ENCODE measurements around the gene ABCA3.
A peak's percentile ranks its signal among the peaks of the same experiment; 100 is the strongest.
"Not testable (repeated sequence)": the region's sequence is repeated elsewhere in the genome, so short reads cannot be mapped to it uniquely, and the experiment has no call there.

The ABCA3 gene

DNA sequence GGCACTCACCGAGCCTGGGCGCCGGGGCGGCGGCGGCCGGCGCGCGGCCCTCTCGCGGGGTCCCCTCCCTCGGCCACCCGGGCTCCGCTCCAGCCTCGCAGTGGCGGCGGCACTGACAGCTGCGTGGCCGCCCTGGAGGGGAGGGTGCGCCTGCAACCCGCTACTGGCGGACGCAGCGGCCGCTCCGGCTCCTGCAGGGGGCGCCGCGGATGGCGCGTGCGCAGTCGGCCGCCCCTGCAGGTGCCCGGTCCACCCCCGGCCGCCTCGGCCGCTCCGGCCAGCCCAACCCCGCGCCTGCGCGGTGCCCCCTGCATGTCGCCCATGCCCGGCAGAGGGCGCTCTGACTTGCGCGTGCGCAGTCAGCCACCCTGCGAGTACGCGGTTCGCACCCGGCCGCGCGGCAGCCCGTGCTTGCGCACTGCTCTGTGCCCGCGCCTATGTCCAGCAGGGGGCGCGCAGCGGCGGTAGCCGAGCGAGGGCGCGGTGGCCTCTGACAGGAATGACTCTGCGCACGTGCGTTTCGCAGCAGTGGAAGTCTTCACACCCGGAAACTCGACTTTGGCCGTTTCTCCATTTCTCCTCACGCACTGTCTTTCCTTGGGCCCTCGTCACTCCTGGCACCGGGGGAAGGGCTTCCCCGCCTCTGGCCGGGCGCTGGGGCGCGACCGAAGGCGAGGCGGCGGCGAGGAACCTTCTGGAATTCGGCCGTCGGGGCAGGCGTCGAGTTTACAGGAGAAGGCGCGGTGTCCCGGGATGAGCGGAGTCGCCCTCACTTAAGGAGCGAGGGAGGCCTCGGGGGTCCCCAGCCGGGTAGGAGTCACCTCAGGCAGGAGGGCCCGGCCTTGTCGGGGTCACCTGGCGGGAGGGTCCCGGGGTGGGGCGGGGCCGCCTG, at the start of gene ABCA3:
Gene ABCA3 (minus strand): TSS at position 165 of the 892 bp plus-strand sequence. CDS start 14,262 bp downstream, outside the sequence.
- DNase-seq (ENCODE audit: low spot score), result peak; percentile 99

DNA sequence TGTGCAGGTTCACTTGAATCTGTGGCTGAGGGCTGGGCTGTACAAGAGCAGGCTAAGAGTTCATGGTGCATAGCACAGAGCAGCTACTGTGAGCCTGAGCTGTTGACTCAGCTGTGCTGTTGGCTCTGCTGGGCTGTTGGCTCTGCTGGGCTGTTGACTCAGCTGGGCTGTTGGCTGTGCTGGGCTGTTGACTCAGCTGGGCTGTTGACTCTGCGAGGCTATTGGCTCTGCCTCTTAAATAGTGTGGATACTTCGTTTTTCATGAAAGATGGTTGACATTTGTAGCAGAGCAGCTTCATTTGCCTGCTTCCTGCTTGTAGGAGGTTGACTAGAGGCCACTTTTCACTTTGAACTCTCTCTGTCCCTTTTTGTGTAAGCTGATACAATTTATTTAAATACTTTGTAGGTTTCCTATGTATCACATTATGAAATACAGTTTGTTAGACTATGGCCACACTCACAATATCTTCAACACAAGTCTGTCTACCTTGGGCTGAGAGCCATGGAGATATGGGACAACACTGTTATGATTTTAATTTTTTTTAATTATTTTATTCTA, 48.4 kb upstream of the ABCA3 start:
- no peak for DNase-seq (ENCODE audit: low spot score)

DNA sequence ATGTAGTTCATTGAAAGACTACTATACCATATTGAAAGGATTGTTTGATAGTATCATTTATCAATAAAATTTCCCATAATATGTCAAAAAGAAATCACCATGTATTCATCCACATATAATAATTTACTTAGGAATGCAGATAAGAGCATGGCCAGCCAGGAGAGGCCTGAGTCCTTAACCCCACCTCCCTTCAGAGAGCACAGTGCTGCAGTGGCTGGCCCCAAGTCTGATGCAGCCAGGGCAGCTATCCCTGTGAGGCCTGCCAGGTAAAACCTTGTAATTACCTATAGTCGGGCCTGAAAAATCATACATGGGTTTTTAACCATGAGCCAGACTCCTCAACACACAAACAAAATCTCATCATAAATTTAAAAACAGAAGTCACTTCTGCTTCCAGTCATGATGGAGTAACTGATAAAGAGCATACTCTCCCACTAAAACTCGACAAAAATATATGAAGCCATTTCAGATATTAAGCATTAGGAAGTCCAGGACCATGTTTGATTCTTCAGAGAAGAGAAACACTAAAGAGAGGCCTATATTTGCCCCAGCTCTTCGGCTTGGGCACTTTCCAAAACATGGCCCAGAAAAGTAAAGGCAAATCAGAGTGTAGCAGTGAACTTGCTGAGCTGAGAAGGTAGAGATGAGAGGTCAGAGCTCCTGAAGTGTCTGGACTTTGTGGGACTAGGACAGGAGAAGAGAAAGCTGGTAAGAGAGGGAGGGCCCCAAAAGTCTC, 47.8 kb upstream of the ABCA3 start:
- DNase-seq (ENCODE audit: low spot score), result no peak

DNA sequence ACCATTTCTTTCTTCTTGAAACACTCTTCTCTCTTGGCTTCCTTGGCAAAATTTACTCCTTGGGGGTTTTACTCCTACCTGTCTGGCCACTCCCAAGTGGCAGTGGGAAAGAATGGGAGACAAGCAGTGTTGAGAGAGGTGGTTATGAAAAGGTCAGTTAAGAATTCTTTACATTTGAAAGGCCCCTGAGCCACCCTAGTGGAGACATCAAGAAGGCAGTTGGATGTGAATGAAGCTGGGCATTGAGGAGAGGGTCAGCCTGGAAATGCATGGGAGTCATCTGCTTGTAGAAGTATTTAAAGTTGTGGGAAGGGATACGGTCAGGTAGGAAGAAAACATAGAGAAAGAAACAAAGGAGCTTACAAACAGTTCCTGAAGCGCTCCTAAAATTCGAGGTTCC, 46.5 kb upstream of the ABCA3 start:
- DNase-seq (ENCODE audit: low spot score), result no peak

GRCh38 chr16:2385982-2386381, 45.5 kb upstream of the ABCA3 start:
- DNase-seq (ENCODE audit: low spot score), result not testable (repeated sequence)

- DNase-seq (ENCODE audit: low spot score), result no peak
These were observed 44.8 kb upstream of the ABCA3 start for GRCh38 chr16:2385190-2385836.

GRCh38 chr16:2384426-2384825, 43.9 kb upstream of the ABCA3 start:
- no peak for DNase-seq (ENCODE audit: low spot score)

DNA sequence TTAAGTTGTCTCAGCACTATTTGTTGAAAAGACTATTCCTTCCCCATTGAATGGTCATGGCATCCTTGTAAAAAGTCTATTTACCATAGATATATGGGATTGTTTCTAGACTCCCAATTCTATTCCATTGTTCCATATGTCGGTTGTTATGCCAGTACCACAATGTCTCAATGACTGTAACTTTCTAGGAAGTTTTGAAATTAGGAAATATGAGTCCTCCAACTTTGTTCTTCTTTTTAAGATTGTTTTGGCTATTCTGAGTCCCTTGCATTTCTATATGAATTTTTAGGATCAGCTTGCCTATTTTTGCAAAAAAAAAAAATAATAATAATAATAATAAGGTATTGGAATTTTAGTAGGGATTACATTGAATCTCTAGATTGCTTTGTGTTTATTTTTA, 43.0 kb upstream of the ABCA3 start:
- no peak for DNase-seq (ENCODE audit: low spot score)

DNA sequence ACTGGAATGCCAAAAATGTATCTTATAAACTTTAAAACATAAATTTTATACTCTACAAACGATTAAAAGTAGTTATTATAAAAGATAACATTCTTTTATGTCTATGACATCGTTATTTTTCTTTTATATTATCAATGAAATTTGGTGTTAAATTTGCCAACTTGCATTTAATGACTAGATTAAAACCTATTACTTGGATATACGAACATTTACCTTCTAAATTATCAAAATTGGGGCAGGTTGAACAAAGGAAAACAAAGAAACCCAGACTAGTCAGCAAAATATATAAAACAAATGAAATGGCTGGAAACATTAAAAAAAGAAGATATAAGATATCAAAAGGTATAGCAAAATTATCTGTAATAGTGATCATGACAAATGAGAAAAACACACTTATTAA, 34.1 kb upstream of the ABCA3 start:
- DNase-seq (ENCODE audit: low spot score), result no peak

DNA sequence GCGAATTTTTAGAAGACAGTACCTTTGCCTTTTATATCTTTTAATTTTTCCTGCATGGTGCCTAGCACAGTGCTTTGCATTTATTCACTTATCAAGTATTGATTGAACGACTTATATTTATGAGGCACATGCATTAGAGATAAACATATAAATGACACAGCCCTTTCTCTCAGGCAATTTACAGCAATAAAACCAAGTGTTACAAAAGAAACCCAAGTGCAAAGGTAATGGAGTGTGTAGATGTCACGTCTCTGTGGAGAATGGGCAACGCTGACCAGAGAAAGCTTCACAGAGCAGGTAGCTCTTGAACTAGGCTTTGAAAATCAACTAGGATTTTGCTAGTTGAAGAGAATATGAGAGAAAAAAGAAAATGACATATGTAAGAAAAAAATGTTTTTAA, 32.6 kb upstream of the ABCA3 start:
- DNase-seq (ENCODE audit: low spot score), result no peak

DNA sequence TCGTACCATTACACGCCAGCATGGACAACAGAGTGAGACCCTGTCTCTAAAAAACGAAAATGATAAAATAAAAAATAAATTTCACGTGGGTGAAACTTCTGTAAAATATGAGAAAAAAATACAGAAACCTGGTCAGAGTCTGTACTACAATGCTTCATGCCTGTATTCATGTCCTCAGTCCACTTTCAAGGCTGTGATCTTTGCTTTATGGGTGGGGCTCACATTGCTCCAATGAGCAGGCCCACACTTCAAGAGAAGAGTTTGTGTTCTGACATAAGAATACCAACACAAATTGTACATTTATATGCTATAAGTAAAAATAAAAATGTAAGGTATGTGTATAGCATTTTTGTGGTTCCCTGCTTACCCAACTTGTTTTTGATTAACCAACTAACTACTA, 32.2 kb upstream of the ABCA3 start:
- no peak for DNase-seq (ENCODE audit: low spot score)

DNA sequence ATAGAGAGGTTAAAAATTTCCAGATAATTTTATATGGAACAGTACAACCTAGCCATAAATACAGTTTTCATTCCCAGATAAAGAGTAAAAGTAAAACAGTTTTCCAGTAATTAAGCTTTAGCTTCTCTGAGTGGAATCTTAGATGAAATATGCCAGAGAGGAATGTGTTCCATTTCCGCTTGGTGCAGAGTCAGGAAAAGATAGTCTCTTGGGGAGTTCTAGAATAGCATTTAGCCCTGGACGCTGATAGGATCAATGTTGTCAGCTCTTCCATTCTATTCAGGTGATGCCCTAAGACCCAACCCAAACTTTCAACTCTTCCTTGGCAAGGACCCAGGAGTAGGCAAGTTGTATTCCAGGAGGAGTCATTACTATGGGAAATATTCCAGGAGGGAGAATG, 30.9 kb upstream of the ABCA3 start:
- DNase-seq (ENCODE audit: low spot score), result no peak

DNA sequence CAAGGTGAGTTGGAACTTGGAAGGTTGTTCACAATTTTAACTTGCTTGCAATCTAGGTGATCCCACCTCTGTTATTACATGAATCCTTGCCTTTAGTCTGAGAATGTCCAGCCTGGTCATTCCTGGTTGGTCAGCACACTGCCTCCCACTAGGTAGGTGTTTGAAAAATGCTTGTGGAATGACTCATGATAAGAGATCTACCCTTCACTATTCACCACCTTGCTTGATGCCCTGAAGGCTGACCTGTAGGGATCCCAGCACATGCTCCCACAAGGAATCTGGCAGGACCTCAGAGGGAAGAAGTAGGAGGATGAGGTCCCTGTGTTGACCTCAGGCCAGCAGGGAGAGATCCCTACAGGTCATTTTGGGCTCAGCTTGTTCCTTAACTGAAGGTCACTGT, 30.2 kb upstream of the ABCA3 start:
- no peak for DNase-seq (ENCODE audit: low spot score)

- DNase-seq (ENCODE audit: low spot score), result no peak
These were observed 26.3 kb upstream of the ABCA3 start for GRCh38 chr16:2366660-2367309.

DNA sequence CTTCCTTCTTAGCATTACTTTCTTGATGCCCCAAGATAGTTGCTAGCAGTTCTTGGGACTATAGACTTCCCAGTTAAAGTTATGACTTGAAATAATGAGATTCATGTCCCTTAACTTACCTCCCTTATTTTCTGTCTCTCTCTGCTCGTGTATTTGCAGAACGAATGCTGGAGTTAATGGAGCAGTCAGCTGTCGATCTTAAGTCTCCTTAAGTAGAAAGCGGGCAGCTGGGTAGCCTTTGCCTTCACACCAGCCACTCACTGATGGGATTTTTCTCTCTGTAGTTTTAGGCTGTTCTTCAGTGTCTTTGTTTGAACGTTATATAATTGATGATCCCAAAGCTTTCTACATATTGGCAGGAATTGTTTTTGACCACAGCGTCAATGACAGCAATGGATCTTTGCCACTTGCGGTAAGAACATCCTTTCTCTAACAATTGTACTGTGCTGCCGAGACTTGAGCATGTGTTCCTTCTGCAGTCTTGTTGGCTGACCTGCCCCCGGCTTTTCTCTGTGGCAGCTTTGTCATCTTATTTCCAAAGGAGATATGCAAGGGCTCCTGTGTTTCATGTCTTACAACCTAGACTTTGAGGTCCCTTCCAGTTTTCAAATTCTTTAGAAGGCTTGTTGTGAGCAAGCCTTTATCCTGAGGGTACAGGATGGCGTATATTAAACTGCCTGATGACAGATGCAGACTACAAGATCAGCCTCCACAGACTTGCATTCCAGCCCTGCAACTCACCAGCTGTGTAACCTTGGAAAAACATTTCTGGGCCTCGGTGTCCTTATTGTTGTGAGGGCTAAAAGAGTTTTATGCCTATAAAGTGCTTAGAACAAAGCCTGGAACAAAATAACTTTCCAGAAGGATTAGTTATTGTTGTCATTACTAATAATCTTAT, 25.1 kb upstream of the ABCA3 start:
- no peak for DNase-seq (ENCODE audit: low spot score)

- no peak for DNase-seq (ENCODE audit: low spot score)
These were observed 24.2 kb upstream of the ABCA3 start for GRCh38 chr16:2364638-2365210.

GRCh38 chr16:2362218-2362617, 21.7 kb upstream of the ABCA3 start:
- DNase-seq (ENCODE audit: low spot score), result no peak

GRCh38 chr16:2361129-2361528, 20.6 kb upstream of the ABCA3 start:
- DNase-seq (ENCODE audit: low spot score), result no peak

DNA sequence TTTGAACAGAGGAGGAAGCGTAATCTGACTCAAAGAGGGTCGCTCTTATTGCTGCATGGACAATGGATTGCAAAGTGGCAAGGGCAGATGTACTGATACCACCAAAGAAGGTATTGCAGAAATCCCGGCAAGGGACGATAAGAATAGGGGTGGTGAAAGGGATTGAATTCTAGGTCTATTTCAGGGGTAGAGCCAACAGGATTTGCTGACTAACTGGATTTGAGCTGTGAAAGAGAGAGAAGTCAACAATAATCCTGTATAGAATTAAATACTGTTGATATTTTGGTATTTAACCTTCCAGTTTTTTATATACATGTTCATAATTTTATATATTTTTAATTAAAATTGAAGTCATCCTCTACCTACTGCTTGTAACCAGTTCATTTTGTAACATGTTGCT, 19.4 kb upstream of the ABCA3 start:
- DNase-seq (ENCODE audit: low spot score), result no peak

- DNase-seq (ENCODE audit: low spot score), result no peak
These were observed 18.3 kb upstream of the ABCA3 start for GRCh38 chr16:2358811-2359210.

- no peak for DNase-seq (ENCODE audit: low spot score)
These were observed 16.8 kb upstream of the ABCA3 start for GRCh38 chr16:2357331-2357730.

All from left forelimb (tissue), 1 donor.